Lung (tissue), 12 donors: ENCODE data around the gene CBFA2T2. TPM values are rescaled to one million over a fixed set of nuclear protein-coding genes. Genes with fewer than 3 reads are reported as not detected.
A peak's percentile ranks its signal among the peaks of the same experiment; 100 is the strongest.

ENCODE experiments used
- ATAC-seq: fragments of 200-7000 bp; cut with Tn5 transposase; one replicate; pipeline ENCODE4 v1.9.1; 2020; ENCODE audit warnings: moderate number of reproducible peaks; ENCODE audit not compliant: insufficient read depth, low FRiP score
- DNase-seq, 3 donors: peaks; one replicate each; pipeline ENCODE4 v3.0.0-alpha.2; 2013 to 2017
- H3K27ac ChIP-seq, 2 donors: one replicate each; pipeline ENCODE4 v1.5.1; 2013; ENCODE audit warnings: mild to moderate bottlenecking in 2 of 2, moderate library complexity in 2 of 2, control low read depth in 1 of 2, inconsistent platforms in 1 of 2, low read depth in 1 of 2, low read length in 1 of 2
- H3K27me3 ChIP-seq, 3 donors: one replicate each; pipeline ENCODE4 v1.5.1; 2013; ENCODE audit warnings: low read length in 2 of 3; ENCODE audit not compliant: control insufficient read depth in 3 of 3, insufficient read depth in 3 of 3
- H3K36me3 ChIP-seq, 4 donors: one replicate each; pipeline ENCODE4 v1.5.1; 2013; ENCODE audit warnings: low read length in 4 of 4, mild to moderate bottlenecking in 1 of 4, moderate library complexity in 1 of 4; ENCODE audit not compliant: control insufficient read depth in 4 of 4, insufficient read depth in 4 of 4
- H3K4me1 ChIP-seq, 5 donors: one replicate each; pipeline ENCODE4 v1.5.1; 2013; ENCODE audit warnings: low read length in 5 of 5, mild to moderate bottlenecking in 2 of 5, moderate library complexity in 1 of 5; ENCODE audit not compliant: control insufficient read depth in 5 of 5, insufficient read depth in 5 of 5
- H3K4me3 ChIP-seq: one replicate; pipeline ENCODE4 v1.5.1; 2013; ENCODE audit warnings: mild to moderate bottlenecking, control low read depth, moderate library complexity
- H3K9ac ChIP-seq, 2 donors: one replicate each; pipeline ENCODE4 v1.5.1; 2013; ENCODE audit warnings: low read length in 2 of 2, control low read depth in 1 of 2; ENCODE audit not compliant: insufficient read depth in 1 of 2
- H3K9me3 ChIP-seq, 4 donors: one replicate each; pipeline ENCODE4 v1.5.1; 2013; ENCODE audit warnings: low read length in 3 of 4, mild to moderate bottlenecking in 1 of 4, moderate library complexity in 1 of 4; ENCODE audit not compliant: control insufficient read depth in 4 of 4, insufficient read depth in 3 of 4
- WGBS, 2 donors: extraction: QIAGEN DNeasy Blood & Tissue Kit; methylation state at CpG; one replicate each; pipeline ENCODE4 v1.1.7; 2013; 5-methylcytosine and 5-hydroxymethylcytosine counted together
- polyA plus RNA-seq, 2 donors: library from polyadenylated mRNA; stranded (reverse); fragments of 200-250 nt; gene quantifications; one replicate each; pipeline ENCODE4 v1.2.1, GENCODE V29; 2013
- total RNA-seq, 2 donors: library from RNA; depleted of rRNA in 1 of 2; stranded (reverse); fragments of >200 nt in 1 of 2; gene quantifications; one replicate each; pipeline ENCODE4 v1.2.1, GENCODE V29; 2014 to 2021
- TF ChIP-seq, protein P1 (sequence below): IDR thresholded peaks from 2 replicates; pipeline ENCODE4 v1.5.1; 2012; ENCODE audit warnings: mild to moderate bottlenecking; ENCODE audit errors: control extremely low read depth, extremely low read depth
- donor health status: control.
- donor health status: control.
- donor health status: Bipolar disorder and iron deficiency.
- donor health status: healthy.
- donor health status: DM: yes; HTN: yes; CAD: no.

CBFA2T2 gene
- total and polyA plus RNA-seq, 4 donors: 5.1 to 19.1 (median 8.2) TPM

DNA sequence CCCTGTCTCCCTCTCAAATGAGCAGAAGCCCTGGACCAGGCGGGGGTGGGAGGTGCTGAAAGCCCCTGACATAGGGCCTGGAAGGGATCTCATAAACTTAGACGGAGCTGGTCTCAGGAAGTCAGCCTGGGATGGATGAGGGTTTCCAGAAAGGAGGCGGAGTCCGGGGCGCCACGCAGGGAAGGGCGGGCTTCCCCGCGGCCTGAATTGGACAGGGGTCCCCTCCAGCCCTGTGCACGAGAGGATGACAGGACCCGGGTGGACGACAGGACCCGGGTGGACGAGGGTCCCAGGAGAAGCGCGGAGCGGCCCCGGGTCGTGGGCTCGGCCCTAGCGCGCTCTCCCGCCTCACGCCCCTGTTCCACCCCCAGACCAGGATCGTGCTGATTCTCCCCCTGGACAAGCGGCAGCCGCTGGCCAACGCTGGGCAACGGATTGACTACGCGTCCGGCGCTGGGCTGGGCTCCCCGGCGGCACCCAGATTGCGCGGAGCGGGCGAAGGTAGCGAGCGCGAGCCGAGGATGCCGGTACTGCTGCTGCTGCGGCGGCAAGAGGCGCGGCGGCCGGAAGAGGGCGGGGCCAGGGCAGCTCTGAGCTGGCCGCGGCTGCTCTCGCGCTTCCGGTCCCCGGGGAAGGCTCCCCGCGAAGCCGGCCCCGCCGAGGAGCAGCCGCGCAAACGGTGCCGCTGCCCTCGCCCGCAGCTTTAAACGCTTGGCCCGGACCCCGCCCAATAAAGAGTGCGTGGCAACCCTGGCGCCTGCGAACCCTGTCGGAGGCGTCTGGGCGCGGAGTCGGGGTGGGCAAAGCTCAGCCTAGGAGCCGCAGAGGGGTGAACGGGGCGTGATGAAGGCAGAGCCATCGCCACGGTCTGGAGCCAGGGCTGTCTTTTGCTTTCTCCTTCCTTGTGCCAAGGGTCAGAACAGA is 173.5 kb downstream of the CBFA2T2 start:
- TF ChIP-seq, protein P1, sequence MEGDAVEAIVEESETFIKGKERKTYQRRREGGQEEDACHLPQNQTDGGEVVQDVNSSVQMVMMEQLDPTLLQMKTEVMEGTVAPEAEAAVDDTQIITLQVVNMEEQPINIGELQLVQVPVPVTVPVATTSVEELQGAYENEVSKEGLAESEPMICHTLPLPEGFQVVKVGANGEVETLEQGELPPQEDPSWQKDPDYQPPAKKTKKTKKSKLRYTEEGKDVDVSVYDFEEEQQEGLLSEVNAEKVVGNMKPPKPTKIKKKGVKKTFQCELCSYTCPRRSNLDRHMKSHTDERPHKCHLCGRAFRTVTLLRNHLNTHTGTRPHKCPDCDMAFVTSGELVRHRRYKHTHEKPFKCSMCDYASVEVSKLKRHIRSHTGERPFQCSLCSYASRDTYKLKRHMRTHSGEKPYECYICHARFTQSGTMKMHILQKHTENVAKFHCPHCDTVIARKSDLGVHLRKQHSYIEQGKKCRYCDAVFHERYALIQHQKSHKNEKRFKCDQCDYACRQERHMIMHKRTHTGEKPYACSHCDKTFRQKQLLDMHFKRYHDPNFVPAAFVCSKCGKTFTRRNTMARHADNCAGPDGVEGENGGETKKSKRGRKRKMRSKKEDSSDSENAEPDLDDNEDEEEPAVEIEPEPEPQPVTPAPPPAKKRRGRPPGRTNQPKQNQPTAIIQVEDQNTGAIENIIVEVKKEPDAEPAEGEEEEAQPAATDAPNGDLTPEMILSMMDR: no peak
- H3K27ac ChIP-seq: peak overlapping the region; percentile 86 to 92
- H3K9me3 ChIP-seq: no peaks in the 10 kb centered on the region
- peaks cover 0 to 37% (median 4%) of the 10 kb centered on the region in 5 donors for H3K4me1 ChIP-seq
- WGBS, 2 donors: 1% methylated on average over 78 to 84 of the region's 84 CpGs
- H3K4me3 ChIP-seq: peak overlapping the region; percentile 68
- H3K36me3 ChIP-seq: peaks cover 0 to 13% (median 2%) of the 10 kb centered on the region in 4 donors
- peak; percentile 81 to 90 (median 83) for DNase-seq
- peak; percentile 69 for ATAC-seq
- peak overlapping the region; percentile 39 to 66 for H3K9ac ChIP-seq
- H3K27me3 ChIP-seq: no peaks in the 10 kb centered on the region

DNA sequence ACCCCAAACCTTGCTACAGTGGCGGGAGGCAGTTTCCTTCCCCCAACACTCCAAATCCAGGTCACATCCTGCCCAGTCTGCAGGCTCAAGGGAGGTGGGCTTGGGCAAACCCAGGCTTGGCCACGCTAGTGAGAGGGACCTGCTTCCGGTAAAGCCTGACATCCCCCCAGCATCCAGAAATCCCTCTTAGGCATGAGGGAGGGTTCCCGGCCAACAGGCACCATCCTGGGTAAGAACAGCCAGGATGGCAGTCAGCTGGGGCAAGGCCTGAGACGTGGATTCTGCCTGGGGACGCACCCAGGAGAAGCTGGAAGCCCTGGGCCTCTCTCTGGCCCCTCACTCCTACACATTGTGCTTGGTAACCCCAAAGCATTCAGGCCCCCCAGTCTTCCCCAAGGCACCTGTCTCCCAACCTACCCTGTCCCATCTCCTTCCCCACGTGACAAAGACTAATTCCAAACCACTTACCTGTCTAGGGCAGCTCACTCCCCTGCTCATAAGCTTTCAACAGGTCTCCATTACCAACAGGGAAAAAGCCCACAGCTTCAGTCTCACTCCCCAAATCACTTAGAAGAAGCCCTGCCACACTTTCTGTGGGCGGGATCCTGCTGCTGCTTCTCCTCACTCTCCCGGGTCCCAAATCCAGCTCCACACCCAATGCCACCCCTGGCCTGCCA is 174.3 kb downstream of the CBFA2T2 start:
- peaks cover 0 to 7% (median 3%) of the 10 kb centered on the region in 4 donors for H3K36me3 ChIP-seq
- no peaks in the 10 kb centered on the region for H3K27me3 ChIP-seq
- peak overlapping the region; percentile 39 to 66 for H3K9ac ChIP-seq
- no peaks in the 10 kb centered on the region for H3K9me3 ChIP-seq
- TF ChIP-seq, protein P1: no peak
- H3K4me1 ChIP-seq: peaks cover 0 to 37% (median 4%) of the 10 kb centered on the region in 5 donors
- 52 to 57% methylated on average over 9 of the region's 9 CpGs for WGBS, 2 donors
- H3K27ac ChIP-seq: peak overlapping the region; percentile 86 to 92
- ATAC-seq (no peak), DNase-seq (no peak)
- H3K4me3 ChIP-seq: peak overlapping the region; percentile 46

DNA sequence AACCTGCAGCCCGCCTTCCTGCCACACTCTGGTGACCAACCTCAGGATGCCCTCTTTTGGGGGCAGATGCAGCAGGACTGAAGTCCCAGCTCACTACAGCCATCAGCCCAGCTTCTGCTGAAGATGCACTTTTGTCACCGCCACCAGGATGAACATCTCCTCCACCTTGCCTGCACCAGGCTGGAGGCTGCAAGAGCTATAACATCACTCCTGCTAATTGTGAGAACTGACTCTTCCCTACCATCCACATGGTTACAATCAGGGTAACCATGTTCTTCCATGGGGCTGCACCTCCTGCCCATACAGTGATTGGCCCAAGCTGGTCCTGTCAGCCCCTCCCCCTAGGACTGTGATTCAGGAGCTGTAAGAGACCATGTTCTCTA is 174.9 kb downstream of the CBFA2T2 start:
- H3K27ac ChIP-seq: peak overlapping the region in 1 of 2 donors; percentile 3
- H3K4me3 ChIP-seq: no peak overlapping the region
- TF ChIP-seq, protein P1: no peak
- peaks cover 0 to 37% (median 4%) of the 10 kb centered on the region in 5 donors for H3K4me1 ChIP-seq
- no peak overlapping the region for H3K9ac ChIP-seq
- no peaks in the 10 kb centered on the region for H3K9me3 ChIP-seq
- no peak for DNase-seq
- WGBS, 2 donors: 97 to 98% methylated on average over 2 of the region's 2 CpGs
- H3K36me3 ChIP-seq: peaks cover 0 to 6% (median 2%) of the 10 kb centered on the region in 4 donors
- ATAC-seq: no peak
- H3K27me3 ChIP-seq: no peaks in the 10 kb centered on the region
